Transverse colon (tissue), 4 donors: ENCODE measurements around the gene MED27.

Experiments used
- POLR2AphosphoS5 ChIP-seq, 3 donors: sonication (generic); formaldehyde crosslinking; IDR thresholded peaks; one replicate each; pipeline ENCODE4 v1.6.1; 2016; ENCODE audit warnings: antibody characterized with exemption in 3 of 3
- TF ChIP-seq, protein P1 (sequence below), 5 experiments: fragments of 200-600 bp in 3 of 5; fragments of 450-650 bp in 2 of 5; sonication (generic) in 3 of 5; IDR thresholded peaks; 1 replicate in 2 of 5; 2 replicates in 3 of 5; pipeline ENCODE4 v1.5.1; 2016 to 2017; ENCODE audit warnings: antibody characterized with exemption in 5 of 5, inconsistent platforms in 3 of 5, mild to moderate bottlenecking in 2 of 5, moderate library complexity in 1 of 5

DNA sequence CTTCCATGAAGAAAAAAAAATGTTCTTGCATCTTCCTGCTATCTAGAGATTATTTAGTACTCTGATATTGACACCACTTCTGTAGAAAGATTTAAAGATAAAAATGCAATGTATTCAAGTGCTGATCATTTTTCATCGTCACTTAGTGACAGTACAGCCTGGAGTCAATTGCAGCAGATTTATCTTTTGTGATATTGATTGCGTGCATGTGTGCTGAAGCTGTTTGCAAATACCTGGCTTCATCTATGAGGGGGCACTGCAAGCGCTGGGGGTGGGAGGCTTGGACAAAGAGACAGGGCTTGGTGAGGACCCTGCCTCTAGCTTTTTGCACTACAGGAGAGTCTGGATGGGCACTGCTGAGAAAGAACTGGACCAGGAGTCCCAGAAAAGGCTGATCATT lies 38.0 kb upstream of the MED27 start:
- TF ChIP-seq, protein P1, sequence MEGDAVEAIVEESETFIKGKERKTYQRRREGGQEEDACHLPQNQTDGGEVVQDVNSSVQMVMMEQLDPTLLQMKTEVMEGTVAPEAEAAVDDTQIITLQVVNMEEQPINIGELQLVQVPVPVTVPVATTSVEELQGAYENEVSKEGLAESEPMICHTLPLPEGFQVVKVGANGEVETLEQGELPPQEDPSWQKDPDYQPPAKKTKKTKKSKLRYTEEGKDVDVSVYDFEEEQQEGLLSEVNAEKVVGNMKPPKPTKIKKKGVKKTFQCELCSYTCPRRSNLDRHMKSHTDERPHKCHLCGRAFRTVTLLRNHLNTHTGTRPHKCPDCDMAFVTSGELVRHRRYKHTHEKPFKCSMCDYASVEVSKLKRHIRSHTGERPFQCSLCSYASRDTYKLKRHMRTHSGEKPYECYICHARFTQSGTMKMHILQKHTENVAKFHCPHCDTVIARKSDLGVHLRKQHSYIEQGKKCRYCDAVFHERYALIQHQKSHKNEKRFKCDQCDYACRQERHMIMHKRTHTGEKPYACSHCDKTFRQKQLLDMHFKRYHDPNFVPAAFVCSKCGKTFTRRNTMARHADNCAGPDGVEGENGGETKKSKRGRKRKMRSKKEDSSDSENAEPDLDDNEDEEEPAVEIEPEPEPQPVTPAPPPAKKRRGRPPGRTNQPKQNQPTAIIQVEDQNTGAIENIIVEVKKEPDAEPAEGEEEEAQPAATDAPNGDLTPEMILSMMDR (IDR thresholded peaks at IDR 0.05), result no peak
- TF ChIP-seq POLR2AphosphoS5 (IDR thresholded peaks at IDR 0.05), result no peak
